GM12878 (cell line): Measurements from ENCODE around the gene ACADM. TPM values are rescaled to one million over a fixed set of nuclear protein-coding genes. Genes with fewer than 3 reads are reported as not detected.

Experiments
- ATAC-seq: fragments of 200-7000 bp; cut with Tn5 transposase; 3 replicates; pipeline ENCODE4 v1.9.1; 2020; ENCODE audit warnings: mild to moderate bottlenecking, moderate library complexity
- BruUV-seq: library from RNA; stranded (reverse); fragments of 400-500 nt; replicated peaks from 2 replicates; lab custom pipeline; 2021; lab: Mats Ljungman, UMichigan
- CTCF ChIA-PET: fragments of 300-600 bp; sonication (Branson Sonifier 250); formaldehyde crosslinking; extraction: SDS; loops from one replicate; lab custom pipeline; 2021; ENCODE audit warnings: inconsistent platforms; lab: Yijun Ruan, JAX
- POLR2A ChIA-PET: fragments of 350-600 bp; formaldehyde crosslinking; extraction: SDS; loops from one replicate; lab custom pipeline; 2021; ENCODE audit warnings: inconsistent platforms; lab: Charles Lee
- RAD21 ChIA-PET: fragments of 300-600 bp; sonication (Branson Sonifier 250); formaldehyde crosslinking; loops from one replicate; lab custom pipeline; 2023; ENCODE audit warnings: antibody characterized with exemption; ENCODE audit not compliant: unreplicated experiment; lab: Charles Lee
- SMC1A ChIA-PET: fragments of 300-600 bp; sonication (Branson Sonifier 250); formaldehyde crosslinking; loops from one replicate; lab custom pipeline; 2023; ENCODE audit not compliant: unreplicated experiment, uncharacterized antibody; lab: Charles Lee
- DNase-seq: peaks from one replicate; pipeline ENCODE4 v3.0.0-alpha.2; 2011; ENCODE audit warnings: low read depth, low spot score
- FAIRE-seq: peaks from 3 replicates; lab custom pipeline; 2011; peaks lifted over from hg19 to GRCh38; lab: Jason Lieb, UNC
- H2AFZ ChIP-seq: 2 replicates; pipeline ENCODE4 v1.6.0; 2011; ENCODE audit warnings: low read depth, low read length, control low read depth; ENCODE audit not compliant: control insufficient read depth
- H3K27ac ChIP-seq: 2 replicates; pipeline ENCODE4 v1.5.1; 2011; ENCODE audit warnings: control low read depth; ENCODE audit not compliant: control insufficient read depth, insufficient read depth
- H3K27me3 ChIP-seq, 2 experiments: replicated peaks in 1 of 2; 2 replicates each; pipeline versions ENCODE4 v1.6.0 to v1.6.1; 2011; ENCODE audit warnings: low read length in 1 of 2; ENCODE audit not compliant: control insufficient read depth in 2 of 2, insufficient read depth in 2 of 2
- H3K36me3 ChIP-seq, 2 experiments: 2 replicates each; pipeline ENCODE4 v1.5.1; 2011; ENCODE audit warnings: low read length in 1 of 2; ENCODE audit not compliant: control insufficient read depth in 2 of 2, insufficient read depth in 2 of 2
- H3K4me1 ChIP-seq: 2 replicates; pipeline ENCODE4 v1.6.1; 2011; ENCODE audit warnings: mild to moderate bottlenecking, low read length, moderate library complexity, mixed read lengths; ENCODE audit not compliant: control insufficient read depth, insufficient read depth
- H3K4me2 ChIP-seq: 2 replicates; pipeline ENCODE4 v1.6.0; 2011; ENCODE audit warnings: control low read depth; ENCODE audit not compliant: control insufficient read depth, insufficient read depth
- H3K4me3 ChIP-seq: fragments of 200-600 bp; sonication (generic); 2 replicates; pipeline ENCODE4 v1.5.1; 2016
- H3K79me2 ChIP-seq: 2 replicates; pipeline ENCODE4 v1.6.0; 2011; ENCODE audit warnings: low read length; ENCODE audit not compliant: control insufficient read depth, insufficient read depth
- H3K9ac ChIP-seq: 2 replicates; pipeline ENCODE4 v1.8.0; 2011; ENCODE audit warnings: low read length, control low read depth, mixed read lengths; ENCODE audit not compliant: control insufficient read depth, insufficient read depth
- H3K9me3 ChIP-seq: replicated peaks from 3 replicates; pipeline ENCODE4 v1.5.1; 2011; ENCODE audit warnings: mild to moderate bottlenecking, low read length; ENCODE audit not compliant: control insufficient read depth, insufficient read depth
- H4K20me1 ChIP-seq: 2 replicates; pipeline ENCODE4 v1.6.0; 2011; ENCODE audit not compliant: control insufficient read depth, insufficient read depth
- CEBPB ChIP-seq, 2 experiments: fragments of 150-350 bp in 1 of 2; IDR thresholded peaks; 2 replicates each; pipeline ENCODE4 v1.6.1; 2012 to 2014; ENCODE audit warnings: low read depth in 2 of 2, low read length in 2 of 2, borderline replicate concordance in 1 of 2, inconsistent platforms in 1 of 2
- CHD1 ChIP-seq: IDR thresholded peaks from 2 replicates; pipeline ENCODE4 v1.6.1; 2012; ENCODE audit warnings: low read depth, low read length, improper control_type of control experiment
- EP300 ChIP-seq, 2 experiments: fragments of 150-350 bp in 1 of 2; IDR thresholded peaks; 2 replicates each; pipeline ENCODE4 v1.6.1; 2011 to 2012; ENCODE audit warnings: low read depth in 2 of 2, low read length in 2 of 2, borderline replicate concordance in 1 of 2, improper control_type of control experiment in 1 of 2, inconsistent platforms in 1 of 2; ENCODE audit not compliant: control insufficient read depth in 1 of 2
- ESRRA ChIP-seq: IDR thresholded peaks from 2 replicates; pipeline ENCODE4 v1.6.1; 2012; ENCODE audit warnings: mild to moderate bottlenecking, low read length, improper control_type of control experiment
- FOXM1 ChIP-seq: IDR thresholded peaks from 2 replicates; pipeline ENCODE4 v1.6.1; 2012; ENCODE audit warnings: low read depth, mild to moderate bottlenecking, inconsistent platforms, low read length, moderate library complexity
- KDM1A ChIP-seq: fragments of 200-600 bp; sonication (generic); IDR thresholded peaks from 2 replicates; pipeline ENCODE4 v1.6.1; 2016; ENCODE audit warnings: borderline replicate concordance
- MYC ChIP-seq: IDR thresholded peaks from 2 replicates; pipeline ENCODE4 v1.6.1; 2011; ENCODE audit warnings: mild to moderate bottlenecking, low read length, moderate library complexity, inconsistent platforms; ENCODE audit not compliant: insufficient read depth, insufficient replicate concordance, insufficient read length, severe bottlenecking
- NFXL1 ChIP-seq: fragments of 450-650 bp; IDR thresholded peaks from 2 replicates; pipeline ENCODE4 v1.6.1; 2017; ENCODE audit warnings: antibody characterized with exemption, mild to moderate bottlenecking, borderline replicate concordance
- PAX8 ChIP-seq: fragments of 450-650 bp; IDR thresholded peaks from 2 replicates; pipeline ENCODE4 v1.6.1; 2017; ENCODE audit warnings: mild to moderate bottlenecking, moderate library complexity
- PML ChIP-seq: IDR thresholded peaks from 2 replicates; pipeline ENCODE4 v1.6.1; 2012; ENCODE audit warnings: low read length, inconsistent platforms
- POLR2AphosphoS2 ChIP-seq: IDR thresholded peaks from 2 replicates; pipeline ENCODE4 v1.6.1; 2011; ENCODE audit warnings: low read depth, mild to moderate bottlenecking, low read length, improper control_type of control experiment, moderate library complexity
- RELA ChIP-seq: fragments of 450-650 bp; IDR thresholded peaks from 2 replicates; pipeline ENCODE4 v1.8.0; 2014; ENCODE audit warnings: borderline replicate concordance; ENCODE audit not compliant: partially characterized antibody
- SRF ChIP-seq, 2 experiments: IDR thresholded peaks; 2 replicates each; pipeline ENCODE4 v1.6.1; 2011; ENCODE audit warnings: low read depth in 2 of 2, low read length in 2 of 2, mild to moderate bottlenecking in 1 of 2, moderate library complexity in 1 of 2
- WGBS: methylation state at CpG from one replicate; pipeline ENCODE4 v1.1.6; 2016; ENCODE audit warnings: low lambda C conversion rate; ENCODE audit not compliant: insufficient replicate concordance, insufficient coverage; ENCODE audit errors: missing lambda C conversion rate; 5-methylcytosine and 5-hydroxymethylcytosine counted together
- in situ Hi-C: fragments of 300-500 bp; cut with MboI; formaldehyde crosslinking; loops from 9 replicates; pipeline ENCODE4 v1.14.3; 2018; ENCODE audit warnings: mixed read lengths
- intact Hi-C: fragments of 100-400 bp; cut with micrococcal nuclease; formaldehyde crosslinking; loops from one replicate; pipeline ENCODE4 v1.14.2; 2022; ENCODE audit not compliant: unreplicated experiment
- polyA plus RNA-seq, 11 experiments: library from polyadenylated mRNA; depleted of rRNA in 4 of 11; unstranded in 6 of 11; stranded (reverse) in 5 of 11; fragments of >200 nt; fragmentation: Nextera tagmentation in 4 of 11; fragmentation: Illumina TruSeq in 1 of 11; extraction: Ambion mirVana in 4 of 11; extraction: Trizol in 1 of 11; gene quantifications; 1 replicate in 1 of 11; 2 replicates in 10 of 11; pipeline versions ENCODE4 v1.2.1 to v1.2.3, GENCODE V29; 2011 to 2016; ENCODE audit warnings: inconsistent platforms in 2 of 11, missing spikeins in 2 of 11, low read depth in 1 of 11
- total RNA-seq, 4 experiments: library from RNA; depleted of rRNA in 3 of 4; stranded (reverse); fragments of >200 nt in 3 of 4; fragmentation: Illumina TruSeq in 1 of 4; extraction: Trizol in 1 of 4; gene quantifications; 2 replicates each; pipeline versions ENCODE4 v1.2.1 to v1.2.3, GENCODE V29; 2013 to 2021
- TF ChIP-seq, protein P1 (sequence below): fragments of 450-650 bp; IDR thresholded peaks from 2 replicates; pipeline ENCODE4 v1.6.1; 2016; ENCODE audit warnings: mild to moderate bottlenecking
- TF ChIP-seq, protein P2 (sequence below): fragments of 450-650 bp; IDR thresholded peaks from 2 replicates; pipeline ENCODE4 v1.6.1; 2017; ENCODE audit warnings: antibody characterized with exemption, mild to moderate bottlenecking, moderate library complexity

Gene ACADM
- total and polyA plus RNA-seq, 10 of the 15 experiments (the other 5 are each of a cell fraction or from before 2014, with no cell fraction given), result 119 to 245 (median 204) TPM

DNA sequence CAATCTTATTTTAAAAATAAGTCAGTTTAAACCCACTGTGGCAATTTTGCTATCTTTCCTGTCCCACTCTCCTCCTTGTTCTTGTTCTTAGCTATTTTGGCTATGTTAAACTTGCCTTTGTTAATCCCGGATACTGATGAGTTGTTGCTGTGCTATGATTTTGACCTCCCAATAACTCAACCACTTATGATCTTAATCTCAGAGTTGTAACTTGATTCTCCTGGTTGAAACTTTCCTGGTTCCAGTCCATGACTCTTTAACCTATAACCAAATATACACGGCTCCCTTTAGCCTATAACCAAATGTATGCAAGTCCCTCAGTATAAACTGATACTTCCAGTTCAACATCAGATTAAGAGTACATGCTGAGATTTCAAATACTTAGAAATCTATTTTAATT is 15.6 kb upstream of the ACADM start:
- ChIA-PET POLR2A (no interaction called here), CTCF (no interaction called here), SMC1A (interaction anchor here (0.6 kb wide), 1 partner anchor 82 kb away, joined by 4 read pairs; no protein-coding TSS in a partner anchor), RAD21 (no interaction called here)
- TF ChIP-seq CHD1 (no peak), PML (no peak), ESRRA (no peak), SRF (IDR thresholded peaks at IDR 0.05; ENCODE audit: low read depth in 2 of 2, low read length in 2 of 2) (no peak)
- H3K27me3 ChIP-seq, result no peaks in the 10 kb centered on the region
- intact Hi-C loops (loop anchor here (5.0 kb wide), 1 partner anchor 42 kb away; no protein-coding TSS in a partner anchor), in situ Hi-C loops (no loop called here)
- ATAC-seq, result no peak
- no peak overlapping the region for H2AFZ ChIP-seq
- no peak overlapping the region for H3K4me3 ChIP-seq
- no peak overlapping the region for H3K4me2 ChIP-seq
- H3K36me3 ChIP-seq, result no peaks in the 10 kb centered on the region
- BruUV-seq, result no TSS peak
- no peak for DNase-seq
- no peaks in the 10 kb centered on the region for H4K20me1 ChIP-seq
- H3K9ac ChIP-seq, result no peak overlapping the region
- H3K9me3 ChIP-seq, result no peaks in the 10 kb centered on the region
- WGBS, result 45% methylated on average over 2 of the region's 2 CpGs
- no peak for FAIRE-seq
- no peaks in the 10 kb centered on the region for H3K4me1 ChIP-seq
- no peak overlapping the region for H3K27ac ChIP-seq
- H3K79me2 ChIP-seq, result no peaks in the 10 kb centered on the region

DNA sequence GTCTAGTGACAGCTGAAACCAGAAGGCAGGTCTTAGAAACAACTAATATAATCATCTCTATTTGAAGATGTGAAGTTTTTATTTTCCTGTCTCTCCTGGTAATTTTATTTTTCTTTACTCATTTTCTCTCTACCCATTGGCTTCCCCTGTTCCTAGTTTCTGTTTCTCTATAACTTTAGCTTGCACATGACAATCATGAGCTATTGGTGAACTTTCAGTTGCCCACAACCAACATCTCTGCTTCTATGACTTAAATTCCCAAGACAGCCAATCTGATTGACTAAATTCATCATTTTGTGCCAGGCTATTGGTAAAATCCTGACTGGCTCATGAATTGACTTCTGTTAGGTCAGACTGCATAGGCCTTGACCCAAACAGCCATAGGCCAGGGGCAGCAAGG is 13.7 kb upstream of the ACADM start:
- no peaks in the 10 kb centered on the region for H3K79me2 ChIP-seq
- ChIA-PET RAD21 (no interaction called here), SMC1A (interaction anchor here (1.4 to 2.1 kb wide), 2 partner anchors 12 to 107 kb away, joined by 3 to 6 read pairs; no protein-coding TSS in a partner anchor), POLR2A (interaction anchor here (0.5 to 0.6 kb wide), 2 partner anchors 973 to 1857 kb away, joined by 3 to 9 read pairs; no protein-coding TSS in a partner anchor), CTCF (no interaction called here)
- intact Hi-C loops, result no loop called here
- H3K4me2 ChIP-seq, result no peak overlapping the region
- no peak for DNase-seq
- H3K9me3 ChIP-seq, result no peaks in the 10 kb centered on the region
- no peak for FAIRE-seq
- no peak overlapping the region for H2AFZ ChIP-seq
- BruUV-seq, result no TSS peak
- no peaks in the 10 kb centered on the region for H3K27me3 ChIP-seq
- H3K4me1 ChIP-seq, result no peaks in the 10 kb centered on the region
- no peak overlapping the region for H3K4me3 ChIP-seq
- in situ Hi-C loops, result no loop called here
- no peaks in the 10 kb centered on the region for H3K36me3 ChIP-seq
- no peak overlapping the region for H3K9ac ChIP-seq
- no peaks in the 10 kb centered on the region for H4K20me1 ChIP-seq
- no peak overlapping the region for H3K27ac ChIP-seq
- ATAC-seq, result no peak
- TF ChIP-seq FOXM1 (no peak), PAX8 (no peak), CEBPB (IDR thresholded peaks at IDR 0.05; ENCODE audit: borderline replicate concordance in 1 of 2, low read depth in 2 of 2, low read length in 2 of 2) (no peak), NFXL1 (no peak), EP300 (IDR thresholded peaks at IDR 0.05; ENCODE audit: borderline replicate concordance in 1 of 2, control insufficient read depth in 1 of 2, low read depth in 2 of 2, low read length in 2 of 2) (no peak), RELA (no peak), KDM1A (no peak), MYC (no peak), POLR2AphosphoS2 (no peak)
- TF ChIP-seq, protein P1, sequence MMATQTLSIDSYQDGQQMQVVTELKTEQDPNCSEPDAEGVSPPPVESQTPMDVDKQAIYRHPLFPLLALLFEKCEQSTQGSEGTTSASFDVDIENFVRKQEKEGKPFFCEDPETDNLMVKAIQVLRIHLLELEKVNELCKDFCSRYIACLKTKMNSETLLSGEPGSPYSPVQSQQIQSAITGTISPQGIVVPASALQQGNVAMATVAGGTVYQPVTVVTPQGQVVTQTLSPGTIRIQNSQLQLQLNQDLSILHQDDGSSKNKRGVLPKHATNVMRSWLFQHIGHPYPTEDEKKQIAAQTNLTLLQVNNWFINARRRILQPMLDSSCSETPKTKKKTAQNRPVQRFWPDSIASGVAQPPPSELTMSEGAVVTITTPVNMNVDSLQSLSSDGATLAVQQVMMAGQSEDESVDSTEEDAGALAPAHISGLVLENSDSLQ, result no peak
- TF ChIP-seq, protein P2, sequence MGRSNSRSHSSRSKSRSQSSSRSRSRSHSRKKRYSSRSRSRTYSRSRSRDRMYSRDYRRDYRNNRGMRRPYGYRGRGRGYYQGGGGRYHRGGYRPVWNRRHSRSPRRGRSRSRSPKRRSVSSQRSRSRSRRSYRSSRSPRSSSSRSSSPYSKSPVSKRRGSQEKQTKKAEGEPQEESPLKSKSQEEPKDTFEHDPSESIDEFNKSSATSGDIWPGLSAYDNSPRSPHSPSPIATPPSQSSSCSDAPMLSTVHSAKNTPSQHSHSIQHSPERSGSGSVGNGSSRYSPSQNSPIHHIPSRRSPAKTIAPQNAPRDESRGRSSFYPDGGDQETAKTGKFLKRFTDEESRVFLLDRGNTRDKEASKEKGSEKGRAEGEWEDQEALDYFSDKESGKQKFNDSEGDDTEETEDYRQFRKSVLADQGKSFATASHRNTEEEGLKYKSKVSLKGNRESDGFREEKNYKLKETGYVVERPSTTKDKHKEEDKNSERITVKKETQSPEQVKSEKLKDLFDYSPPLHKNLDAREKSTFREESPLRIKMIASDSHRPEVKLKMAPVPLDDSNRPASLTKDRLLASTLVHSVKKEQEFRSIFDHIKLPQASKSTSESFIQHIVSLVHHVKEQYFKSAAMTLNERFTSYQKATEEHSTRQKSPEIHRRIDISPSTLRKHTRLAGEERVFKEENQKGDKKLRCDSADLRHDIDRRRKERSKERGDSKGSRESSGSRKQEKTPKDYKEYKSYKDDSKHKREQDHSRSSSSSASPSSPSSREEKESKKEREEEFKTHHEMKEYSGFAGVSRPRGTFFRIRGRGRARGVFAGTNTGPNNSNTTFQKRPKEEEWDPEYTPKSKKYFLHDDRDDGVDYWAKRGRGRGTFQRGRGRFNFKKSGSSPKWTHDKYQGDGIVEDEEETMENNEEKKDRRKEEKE, result no peak
